HCT116 (cell line): ENCODE measurements around the gene TBCD. TPM values are rescaled to one million over a fixed set of nuclear protein-coding genes. Genes with fewer than 3 reads are reported as not detected.

Experiments used
- ATAC-seq: fragments of 200-7000 bp; cut with Tn5 transposase; 2 replicates; pipeline ENCODE4 v1.9.1; 2020; ENCODE audit warnings: mild to moderate bottlenecking, moderate library complexity
- BruUV-seq: library from RNA; stranded (reverse); fragments of 400-500 nt; replicated peaks from 2 replicates; lab custom pipeline; 2021; lab: Mats Ljungman, UMichigan
- CTCF ChIA-PET: fragments of 300-600 bp; sonication (Branson Sonifier 250); formaldehyde crosslinking; loops from one replicate; lab custom pipeline; 2021; ENCODE audit warnings: antibody characterized with exemption; lab: Charles Lee
- POLR2A ChIA-PET: fragments of 300-600, 350-600 bp; sonication (Branson Sonifier 250); formaldehyde crosslinking; loops from one replicate; lab custom pipeline; 2021; ENCODE audit warnings: antibody characterized with exemption; lab: Charles Lee
- RAD21 ChIA-PET, 2 experiments: fragments of 300-600 bp; sonication (Branson Sonifier 250); formaldehyde crosslinking; loops; one replicate each; lab custom pipeline; 2023; ENCODE audit warnings: low total read pairs in 2 of 2; ENCODE audit not compliant: uncharacterized antibody in 2 of 2, unreplicated experiment in 2 of 2, low non-redundant PET in 1 of 2; lab: Charles Lee
- DNase-seq: peaks from one replicate; pipeline ENCODE4 v3.0.0-alpha.2; 2010; ENCODE audit warnings: low read depth, low spot score
- H2AFZ ChIP-seq: fragments of 200-600 bp; shearing (Covaris generic), sonication (generic); 2 replicates; pipeline ENCODE4 v1.6.1; 2017; ENCODE audit warnings: low read depth, mixed run types, mixed read lengths, antibody characterized with exemption, low read length; ENCODE audit not compliant: poor library complexity, severe bottlenecking
- H3K27ac ChIP-seq: 2 replicates; pipeline ENCODE4 v1.5.1; 2012; ENCODE audit warnings: low read depth, low read length
- H3K27me3 ChIP-seq: fragments of 200-600 bp; sonication (generic); 2 replicates; pipeline ENCODE4 v1.6.1; 2016; ENCODE audit warnings: mixed run types, low read length, mixed read lengths; ENCODE audit not compliant: insufficient read depth
- H3K36me3 ChIP-seq, 2 experiments: fragments of 200-500 bp in 1 of 2; fragments of 200-600 bp in 1 of 2; sonication (Bioruptor generic) in 1 of 2; sonication (generic) in 1 of 2; 2 replicates each; pipeline versions ENCODE4 v1.5.1 to v1.6.1; 2014 to 2016; ENCODE audit warnings: low read length in 2 of 2, inconsistent platforms in 1 of 2, mixed read lengths in 1 of 2, mixed run types in 1 of 2; ENCODE audit not compliant: insufficient read depth in 2 of 2, control insufficient read depth in 1 of 2
- H3K4me1 ChIP-seq, 2 experiments: fragments of 200-600 bp in 1 of 2; sonication (generic) in 1 of 2; 2 replicates each; pipeline versions ENCODE4 v1.5.1 to v1.6.1; 2012 to 2017; ENCODE audit warnings: low read length in 2 of 2, inconsistent platforms in 1 of 2, mild to moderate bottlenecking in 1 of 2, mixed read lengths in 1 of 2, mixed run types in 1 of 2, moderate library complexity in 1 of 2; ENCODE audit not compliant: insufficient read depth in 2 of 2, control insufficient read depth in 1 of 2
- H3K4me2 ChIP-seq: fragments of 200-600 bp; sonication (generic); 2 replicates; pipeline ENCODE4 v1.6.1; 2017; ENCODE audit warnings: mixed run types, low read length, mixed read lengths
- H3K4me3 ChIP-seq, 2 experiments: fragments of 200-600 bp in 1 of 2; sonication (generic) in 1 of 2; replicated peaks in 1 of 2; 2 replicates each; pipeline ENCODE4 v1.5.1; 2011 to 2016; ENCODE audit warnings: low read length in 2 of 2, control low read depth in 1 of 2, low read depth in 1 of 2, mild to moderate bottlenecking in 1 of 2, mixed read lengths in 1 of 2, mixed run types in 1 of 2
- H3K79me2 ChIP-seq: fragments of 200-600 bp; sonication (generic); 2 replicates; pipeline ENCODE4 v1.6.1; 2017; ENCODE audit warnings: mild to moderate bottlenecking, mixed run types, low read length, moderate library complexity, mixed read lengths; ENCODE audit not compliant: insufficient read depth
- H3K9ac ChIP-seq: fragments of 200-600 bp; sonication (generic); 2 replicates; pipeline ENCODE4 v1.6.1; 2016; ENCODE audit warnings: low read length, mixed read lengths
- H3K9me2 ChIP-seq: fragments of 200-600 bp; sonication (generic), shearing (Covaris generic); 2 replicates; pipeline ENCODE4 v1.6.1; 2017; ENCODE audit warnings: mixed run types, mild to moderate bottlenecking, moderate library complexity; ENCODE audit not compliant: insufficient read depth
- H3K9me3 ChIP-seq, 2 experiments: fragments of 200-500 bp in 1 of 2; fragments of 200-600 bp in 1 of 2; sonication (Bioruptor generic) in 1 of 2; sonication (generic) in 1 of 2; 2 replicates each; pipeline ENCODE4 v1.6.1; 2014 to 2017; ENCODE audit warnings: low read length in 2 of 2, mixed read lengths in 2 of 2, inconsistent platforms in 1 of 2, low read depth in 1 of 2, mild to moderate bottlenecking in 1 of 2, mixed run types in 1 of 2, moderate library complexity in 1 of 2; ENCODE audit not compliant: control insufficient read depth in 1 of 2, insufficient read depth in 1 of 2
- H4K20me1 ChIP-seq: fragments of 200-600 bp; sonication (generic), shearing (Covaris generic); 2 replicates; pipeline ENCODE4 v1.6.1; 2017; ENCODE audit warnings: mixed run types, mild to moderate bottlenecking, moderate library complexity; ENCODE audit not compliant: insufficient read depth
- CBX3 ChIP-seq: IDR thresholded peaks from 2 replicates; pipeline ENCODE4 v1.6.1; 2012; ENCODE audit warnings: low read depth
- CTCF ChIP-seq, 3 experiments: fragments of 200-600 bp in 1 of 3; sonication (generic) in 1 of 3; IDR thresholded peaks in 2 of 3; conservative IDR thresholded peaks in 1 of 3; 2 replicates each; pipeline ENCODE4 v1.5.1; 2012 to 2017; ENCODE audit warnings: low read depth in 2 of 3, low read length in 2 of 3, antibody characterized with exemption in 1 of 3, borderline replicate concordance in 1 of 3, control low read depth in 1 of 3, mild to moderate bottlenecking in 1 of 3, mixed read lengths in 1 of 3, mixed run types in 1 of 3, moderate library complexity in 1 of 3; ENCODE audit not compliant: insufficient read depth in 1 of 3
- intact Hi-C: fragments of 100-400 bp; cut with micrococcal nuclease; formaldehyde crosslinking; loops from 2 replicates; pipeline ENCODE4 v1.10.0; 2022
- total RNA-seq: library from RNA; stranded (reverse); gene quantifications from one replicate; pipeline ENCODE4 v1.2.1, GENCODE V29; 2021; ENCODE audit not compliant: unreplicated experiment

The TBCD gene
- total RNA-seq, 1 experiment from 2014 or later = 152 TPM

DNA sequence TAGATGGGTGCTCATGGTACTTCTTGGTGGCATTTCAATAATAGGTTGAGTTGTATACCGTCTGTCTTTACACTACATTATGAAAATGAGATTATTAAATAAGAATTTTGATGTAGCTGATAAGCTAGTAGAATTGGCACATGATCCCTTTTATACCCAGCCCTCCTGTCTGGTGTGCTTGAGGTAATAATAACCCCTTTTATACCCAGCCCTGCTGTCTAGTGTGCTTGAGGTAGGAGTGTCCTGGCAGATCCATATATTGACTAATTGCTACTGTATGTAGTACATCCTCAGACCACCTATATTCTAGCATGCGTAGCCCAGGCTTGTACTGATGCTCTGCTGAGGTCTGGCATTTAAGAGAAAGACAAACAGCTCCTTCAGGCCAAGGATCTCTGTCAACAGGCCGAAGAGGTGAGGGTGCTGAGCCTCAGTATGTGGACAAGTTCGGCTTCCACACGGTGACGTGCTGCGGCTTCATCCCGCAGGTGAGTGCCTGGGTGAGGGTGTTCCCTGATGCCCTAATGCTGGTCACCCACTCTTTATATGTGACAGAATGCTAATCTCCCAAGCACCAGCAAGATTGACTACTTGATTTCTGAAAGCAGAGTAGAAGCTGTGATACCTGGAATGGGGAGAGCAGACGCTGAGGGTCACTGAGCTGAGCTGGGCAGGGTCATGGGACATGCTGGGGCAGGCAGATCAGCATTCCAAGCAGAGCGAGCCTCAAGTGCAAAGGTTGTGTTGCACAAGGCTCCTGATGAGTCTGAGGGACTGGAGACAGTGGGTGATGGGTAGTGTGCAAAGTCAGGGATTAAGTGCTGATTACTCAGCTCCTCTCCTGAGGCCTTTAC is 10.7 kb upstream of the TBCD start:
- TF ChIP-seq CTCF (IDR thresholded peaks at IDR 0.05 in 2 of 3, conservative IDR thresholded peaks at IDR 0.05 in 1 of 3; ENCODE audit: borderline replicate concordance in 1 of 3, insufficient read depth in 1 of 3, low read depth in 2 of 3, low read length in 2 of 3) (no peak), CBX3 (peak; percentile 36; the same call in 1 of the 2 replicates)
- no peaks in the 10 kb centered on the region for H3K79me2 ChIP-seq
- ATAC-seq (no peak), DNase-seq (no peak)
- ChIA-PET POLR2A (interaction anchor here (0.9 kb wide), 1 partner anchor 25 kb away, joined by 3 read pairs; the partner anchor contains the start of gene FN3KRP), CTCF (no interaction called here), RAD21 (no interaction called here)
- no peak overlapping the region for H3K27ac ChIP-seq
- no peaks in the 10 kb centered on the region for H3K4me1 ChIP-seq
- no peaks in the 10 kb centered on the region for H3K27me3 ChIP-seq
- H4K20me1 ChIP-seq = no peaks in the 10 kb centered on the region
- H3K9me2 ChIP-seq = no peaks in the 10 kb centered on the region
- no peak overlapping the region for H3K4me2 ChIP-seq
- H3K36me3 ChIP-seq = peaks cover 0 to 5% of the 10 kb centered on the region in 2 experiments; a peak in 1 of 4 replicates
- no TSS peak for BruUV-seq
- no peak overlapping the region for H3K4me3 ChIP-seq
- intact Hi-C loops = no loop called here
- H3K9me3 ChIP-seq = peaks cover 17 to 24% of the 10 kb centered on the region in 2 experiments; a peak in 3 of 4 replicates
- no peak overlapping the region for H2AFZ ChIP-seq
- H3K9ac ChIP-seq = no peak overlapping the region
